Esophagus squamous epithelium (tissue), 5 donors: ENCODE measurements around the gene ABLIM2. TPM values are rescaled to one million over a fixed set of nuclear protein-coding genes. Genes with fewer than 3 reads are reported as not detected.

Experiments
- DNase-seq: peaks from one replicate; lab custom pipeline; 2025; lab: John Stamatoyannopoulos, UW
- H3K27ac ChIP-seq, 4 donors: fragments of 200-600 bp; sonication (generic); one replicate each; pipeline ENCODE4 v1.5.1; 2016 to 2019; ENCODE audit warnings: mild to moderate bottlenecking in 1 of 4
- H3K27me3 ChIP-seq, 4 donors: fragments of 200-600 bp; sonication (generic); 1 replicate in 3 of 4; 2 replicates in 1 of 4; pipeline versions ENCODE4 v1.5.1 to v1.6.0; 2017 to 2021; ENCODE audit warnings: antibody characterized with exemption in 1 of 4
- H3K36me3 ChIP-seq, 3 donors: fragments of 200-600 bp; sonication (generic); one replicate each; pipeline ENCODE4 v1.5.1; 2016 to 2019
- H3K4me1 ChIP-seq, 3 donors: fragments of 200-600 bp; sonication (generic); one replicate each; pipeline ENCODE4 v1.5.1; 2017 to 2019
- H3K4me3 ChIP-seq, 4 donors: fragments of 200-600 bp; sonication (generic); 1 replicate in 3 of 4; 2 replicates in 1 of 4; pipeline ENCODE4 v1.5.1; 2016 to 2019; ENCODE audit warnings: mild to moderate bottlenecking in 2 of 4, moderate library complexity in 1 of 4
- H3K9me3 ChIP-seq, 3 donors: fragments of 200-600 bp; sonication (generic); one replicate each; pipeline ENCODE4 v1.5.1; 2016 to 2019
- CTCF ChIP-seq, 6 experiments: fragments of 450-650 bp in 4 of 6; fragments of 200-600 bp in 2 of 6; sonication (generic) in 2 of 6; IDR thresholded peaks; one replicate each; pipeline ENCODE4 v1.5.1; 2016 to 2019; ENCODE audit warnings: antibody characterized with exemption in 6 of 6, mild to moderate bottlenecking in 4 of 6, moderate library complexity in 4 of 6
- POLR2A ChIP-seq, 4 donors: fragments of 450-650 bp; IDR thresholded peaks; one replicate each; pipeline ENCODE4 v1.6.1; 2017; ENCODE audit warnings: antibody characterized with exemption in 4 of 4, mild to moderate bottlenecking in 4 of 4, moderate library complexity in 3 of 4
- WGBS, 2 donors: methylation state at CpG; one replicate each; pipeline ENCODE4 v1.1.5; 2018; 5-methylcytosine and 5-hydroxymethylcytosine counted together
- intact Hi-C: fragments of 100-400 bp; cut with DNase I; formaldehyde crosslinking; loops from one replicate; pipeline ENCODE4 v1.15.0; 2022
- total RNA-seq, 4 donors: library from RNA; depleted of rRNA; stranded (reverse); fragments of >200 nt; gene quantifications; one replicate each; pipeline ENCODE4 v1.1.0, GENCODE V29; 2016
- donor health status: DM: yes; HTN: yes; CAD: no.

ABLIM2 gene
- total RNA-seq, 4 donors from 2014 or later, result 13.5 to 26.7 (median 15.7) TPM

- 86 to 93% methylated on average over 19 to 28 of the region's 36 CpGs for WGBS, 2 donors
- Histone ChIP-seq H3K4me3 (no peak overlapping the region), H3K36me3 (peaks cover 0 to 53% (median 0%) of the 10 kb centered on the region in 3 donors), H3K27me3 (no peaks in the 10 kb centered on the region), H3K27ac (no peak overlapping the region), H3K9me3 (no peaks in the 10 kb centered on the region), H3K4me1 (no peaks in the 10 kb centered on the region)
- intact Hi-C loops, result no loop called here
- DNase-seq, result no peak
- TF ChIP-seq POLR2A (IDR thresholded peaks at IDR 0.05) (no peak), CTCF (IDR thresholded peaks at IDR 0.05) (no peak)
Measured at GRCh38 chr4:8005033-8005808, 153.4 kb downstream of the ABLIM2 start.

DNA sequence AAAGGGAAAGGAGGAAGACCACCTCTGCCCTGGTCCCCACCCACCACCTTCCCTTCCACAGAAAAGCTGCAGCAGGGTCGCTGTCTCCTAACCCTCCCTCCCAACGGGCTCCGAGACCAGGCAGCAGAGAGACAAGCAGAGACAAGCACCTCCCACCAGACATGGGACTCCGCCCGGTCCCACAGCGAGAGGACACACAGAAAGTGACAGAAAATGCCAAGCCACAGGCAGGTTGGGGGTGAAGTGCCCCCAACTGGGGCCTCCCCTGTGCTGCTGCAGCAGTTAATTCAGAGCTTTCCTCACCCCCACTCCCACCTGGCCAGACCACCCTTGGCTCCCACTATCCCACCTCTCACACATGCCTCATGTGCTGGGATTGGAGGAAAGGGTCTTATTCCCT is 154.5 kb downstream of the ABLIM2 start:
- H3K36me3 ChIP-seq, result peaks cover 0 to 53% (median 0%) of the 10 kb centered on the region in 3 donors
- DNase-seq, result no peak
- TF ChIP-seq CTCF (IDR thresholded peaks at IDR 0.05), result no peak
- no peak for TF ChIP-seq POLR2A (IDR thresholded peaks at IDR 0.05)
- H3K4me3 ChIP-seq, result no peak overlapping the region
- 53% methylated on average over 6 of the region's 6 CpGs; no CpG with 5 or more reads in 1 of the 2 donors for WGBS, 2 donors
- no peaks in the 10 kb centered on the region for H3K9me3 ChIP-seq
- H3K27ac ChIP-seq, result no peak overlapping the region
- H3K27me3 ChIP-seq, result no peaks in the 10 kb centered on the region
- intact Hi-C loops, result no loop called here
- no peaks in the 10 kb centered on the region for H3K4me1 ChIP-seq

- WGBS, 2 donors, result 87 to 88% methylated on average over 20 to 23 of the region's 23 CpGs
- DNase-seq, result no peak
- Histone ChIP-seq H3K4me3 (no peak overlapping the region), H3K27me3 (no peaks in the 10 kb centered on the region), H3K9me3 (no peaks in the 10 kb centered on the region), H3K27ac (no peak overlapping the region), H3K36me3 (peaks cover 0 to 40% (median 0%) of the 10 kb centered on the region in 3 donors), H3K4me1 (no peaks in the 10 kb centered on the region)
- TF ChIP-seq POLR2A (IDR thresholded peaks at IDR 0.05) (no peak), CTCF (IDR thresholded peaks at IDR 0.05) (no peak)
- intact Hi-C loops, result no loop called here
Measured at GRCh38 chr4:8002525-8003309, 155.9 kb downstream of the ABLIM2 start.

- Histone ChIP-seq H3K4me3 (no peak overlapping the region), H3K4me1 (no peaks in the 10 kb centered on the region), H3K27me3 (no peaks in the 10 kb centered on the region), H3K9me3 (no peaks in the 10 kb centered on the region), H3K36me3 (peaks cover 0 to 30% (median 0%) of the 10 kb centered on the region in 3 donors), H3K27ac (no peak overlapping the region)
- WGBS, 2 donors, result 84 to 86% methylated on average over 14 to 15 of the region's 15 CpGs
- DNase-seq, result no peak
- TF ChIP-seq CTCF (IDR thresholded peaks at IDR 0.05) (no peak), POLR2A (IDR thresholded peaks at IDR 0.05) (no peak)
- intact Hi-C loops, result no loop called here
Measured at GRCh38 chr4:8001564-8002355, 156.9 kb downstream of the ABLIM2 start.
